ENCODE results near the gene ZNF841. TPM values are rescaled to one million over a fixed set of nuclear protein-coding genes. Genes with fewer than 3 reads are reported as not detected.

Gene ZNF841
- total RNA-seq, result 10 to 100 TPM; 18.7 to 26.8 (median 20.4) TPM

DNA sequence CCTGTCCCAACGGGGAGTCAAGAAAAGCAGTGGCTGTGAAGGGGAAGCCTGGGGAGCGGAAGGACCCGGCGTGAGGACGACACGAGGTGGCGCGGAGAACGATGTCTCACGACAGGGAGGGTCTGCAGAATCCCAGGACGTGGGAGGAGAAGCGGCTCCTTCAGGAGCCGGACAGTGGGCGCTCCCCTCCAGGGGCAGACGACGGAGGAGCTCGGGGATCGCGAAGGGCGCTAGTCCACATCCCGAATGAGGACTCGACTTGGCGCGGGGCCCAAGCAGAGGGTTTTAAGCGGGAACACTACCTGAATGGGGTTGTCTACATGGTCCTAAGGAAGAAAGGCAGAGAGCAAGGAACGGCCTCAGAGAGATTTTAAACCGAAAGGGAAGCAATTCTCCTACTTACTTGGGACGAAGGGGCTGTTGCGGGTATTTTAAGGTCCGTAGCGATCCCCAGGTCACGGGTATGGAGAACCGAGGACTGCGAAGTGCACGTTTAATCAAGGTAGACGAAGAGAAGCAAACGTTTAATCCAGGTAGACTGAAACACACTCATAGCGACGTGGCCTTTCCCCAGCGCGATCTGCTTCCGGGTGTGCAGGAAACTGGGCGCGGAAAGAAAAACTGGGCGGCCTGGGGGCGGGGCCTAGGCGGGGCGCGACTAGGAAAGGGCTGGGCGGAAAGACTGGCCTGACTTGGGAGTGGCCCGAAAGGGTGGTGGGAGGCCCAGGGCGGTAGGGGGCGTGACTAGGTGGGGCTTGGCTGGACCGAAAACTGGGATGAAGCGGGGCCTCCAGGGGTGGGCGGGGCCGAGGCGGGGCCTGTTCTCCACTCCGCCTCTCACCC, at the start of gene ZNF841:
Gene ZNF841 (minus strand): TSS at position 594 of the 843 bp plus-strand sequence. CDS start 10,964 bp downstream, outside the sequence.
- TF ChIP-seq, protein P1, sequence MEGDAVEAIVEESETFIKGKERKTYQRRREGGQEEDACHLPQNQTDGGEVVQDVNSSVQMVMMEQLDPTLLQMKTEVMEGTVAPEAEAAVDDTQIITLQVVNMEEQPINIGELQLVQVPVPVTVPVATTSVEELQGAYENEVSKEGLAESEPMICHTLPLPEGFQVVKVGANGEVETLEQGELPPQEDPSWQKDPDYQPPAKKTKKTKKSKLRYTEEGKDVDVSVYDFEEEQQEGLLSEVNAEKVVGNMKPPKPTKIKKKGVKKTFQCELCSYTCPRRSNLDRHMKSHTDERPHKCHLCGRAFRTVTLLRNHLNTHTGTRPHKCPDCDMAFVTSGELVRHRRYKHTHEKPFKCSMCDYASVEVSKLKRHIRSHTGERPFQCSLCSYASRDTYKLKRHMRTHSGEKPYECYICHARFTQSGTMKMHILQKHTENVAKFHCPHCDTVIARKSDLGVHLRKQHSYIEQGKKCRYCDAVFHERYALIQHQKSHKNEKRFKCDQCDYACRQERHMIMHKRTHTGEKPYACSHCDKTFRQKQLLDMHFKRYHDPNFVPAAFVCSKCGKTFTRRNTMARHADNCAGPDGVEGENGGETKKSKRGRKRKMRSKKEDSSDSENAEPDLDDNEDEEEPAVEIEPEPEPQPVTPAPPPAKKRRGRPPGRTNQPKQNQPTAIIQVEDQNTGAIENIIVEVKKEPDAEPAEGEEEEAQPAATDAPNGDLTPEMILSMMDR (IDR thresholded peaks at IDR 0.05; ENCODE audit: low read depth), result no peak

DNA sequence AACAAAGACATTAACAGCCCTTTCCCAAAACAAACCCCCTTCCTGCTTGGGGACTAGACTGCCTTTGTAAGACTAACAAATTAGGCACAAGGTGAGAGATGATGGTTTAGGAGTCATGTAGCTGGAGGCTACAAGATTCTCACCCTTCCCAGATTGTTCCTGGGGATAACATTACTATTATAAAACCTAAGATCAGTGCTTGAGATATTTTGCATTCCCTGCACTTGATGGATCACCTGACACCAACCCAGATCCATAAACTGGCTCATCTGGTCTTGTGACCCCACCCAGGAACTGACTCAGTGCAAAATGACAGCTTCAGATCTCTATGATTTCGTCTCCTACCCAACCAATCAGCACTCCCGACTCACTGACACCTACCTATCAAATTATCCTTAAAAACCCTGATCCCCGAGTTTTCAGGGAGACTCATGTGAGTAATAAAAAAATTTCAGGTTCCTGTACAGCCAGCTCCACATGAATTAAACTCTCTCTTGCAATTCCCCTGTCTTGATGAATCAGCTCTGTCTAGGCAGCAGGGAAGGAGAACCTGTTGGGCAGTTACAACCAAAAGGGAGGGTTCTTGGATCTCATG, 46.5 kb upstream of the ZNF841 start:
- TF ChIP-seq, protein P1 (IDR thresholded peaks at IDR 0.05; ENCODE audit: low read depth), result no peak

DNA sequence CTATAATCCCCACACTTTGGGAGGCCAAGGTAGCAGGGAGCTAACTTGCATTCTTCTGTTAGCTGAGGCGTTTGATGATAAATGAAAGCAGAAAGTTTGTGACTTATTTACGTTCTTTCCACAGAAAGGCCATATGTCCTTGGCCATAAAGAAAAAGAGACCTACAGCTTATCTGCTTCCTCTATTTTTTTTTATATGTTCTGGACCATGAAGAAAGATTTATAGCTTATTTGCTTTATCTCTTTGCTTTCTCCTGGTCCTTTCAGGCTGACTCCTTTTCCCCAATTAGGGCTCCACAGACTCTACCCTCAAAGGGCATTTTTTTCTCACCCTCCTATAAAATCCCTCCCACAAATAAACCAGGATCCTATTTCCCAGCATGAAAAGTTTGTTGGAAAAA, 45.6 kb upstream of the ZNF841 start:
- TF ChIP-seq, protein P1 (IDR thresholded peaks at IDR 0.05; ENCODE audit: low read depth), result no peak

DNA sequence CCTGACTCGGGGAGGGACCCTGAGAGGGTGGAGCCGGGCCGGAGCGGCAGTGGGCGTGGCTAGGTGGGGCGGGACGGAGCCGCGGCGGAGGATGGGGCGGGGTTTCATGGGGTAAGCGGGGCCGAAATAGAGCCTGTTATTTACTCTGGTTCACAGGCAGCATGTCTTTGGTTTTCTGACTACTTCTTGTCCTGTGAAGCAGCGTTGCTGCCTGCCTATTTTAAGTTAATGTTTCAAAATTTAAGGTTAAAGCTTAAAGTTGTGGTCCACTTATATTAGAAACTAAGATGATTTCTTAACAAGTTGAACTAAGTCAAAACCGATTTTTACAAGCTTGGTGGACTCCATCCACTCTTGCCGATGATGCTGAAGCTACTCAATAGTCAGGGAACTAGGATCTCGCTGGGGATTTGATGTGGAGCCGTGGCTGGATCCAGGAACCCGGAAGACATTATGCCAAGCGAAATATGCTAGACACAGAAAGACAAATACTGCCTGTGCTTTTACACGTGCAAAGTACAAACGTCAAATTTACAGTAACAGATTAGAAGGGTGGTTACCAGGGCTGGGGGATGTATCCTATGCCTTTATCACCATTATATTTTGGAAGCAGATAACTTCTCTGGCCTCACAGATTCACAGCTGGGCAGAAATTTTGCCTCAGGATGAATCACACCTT, 44.6 kb upstream of the ZNF841 start:
- TF ChIP-seq, protein P1 (IDR thresholded peaks at IDR 0.05; ENCODE audit: low read depth), result no peak

DNA sequence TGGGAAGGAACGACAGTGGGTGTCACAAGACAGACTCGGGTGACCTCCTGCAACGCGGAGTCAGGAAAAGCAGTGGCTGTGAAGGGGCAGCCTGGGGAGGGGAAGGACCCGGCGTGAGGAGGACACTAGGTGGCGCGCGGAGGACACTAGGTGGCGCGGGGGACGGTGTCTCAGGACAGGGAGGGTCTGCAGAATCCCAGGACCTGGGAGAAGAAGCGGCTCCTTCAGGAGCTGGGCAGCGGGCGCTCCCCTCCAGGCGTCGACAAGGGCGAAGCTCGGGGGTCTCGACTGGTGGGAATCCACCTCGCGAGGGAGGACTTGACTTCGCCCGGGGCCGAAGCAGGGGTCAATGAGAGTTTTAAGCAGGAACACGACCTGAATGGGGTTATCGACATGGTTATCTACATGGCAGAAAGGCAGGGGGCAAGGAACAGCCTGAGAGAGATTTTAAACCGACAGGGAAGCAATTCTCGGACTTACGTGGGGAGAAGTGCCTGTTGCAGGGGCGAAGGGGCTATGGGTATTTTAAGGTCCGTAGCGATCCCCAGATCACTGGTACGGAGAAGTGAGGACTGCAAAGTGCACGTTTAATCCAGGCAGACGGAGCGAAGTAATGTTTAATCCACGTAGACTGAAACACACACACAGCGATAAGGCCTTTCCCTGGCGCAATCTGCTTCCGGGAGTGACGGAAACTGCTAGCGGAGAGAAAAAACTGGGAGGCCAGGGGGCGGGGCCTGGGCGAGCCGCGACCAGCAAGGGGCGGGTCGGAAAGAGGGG, 43.9 kb upstream of the ZNF841 start, which contains the start of gene ZNF616:
Gene ZNF616 (minus strand): TSS at position 687 of the 780 bp plus-strand sequence. CDS start 9,426 bp downstream, outside the sequence.
- TF ChIP-seq, protein P1 (IDR thresholded peaks at IDR 0.05; ENCODE audit: low read depth), result no peak

DNA sequence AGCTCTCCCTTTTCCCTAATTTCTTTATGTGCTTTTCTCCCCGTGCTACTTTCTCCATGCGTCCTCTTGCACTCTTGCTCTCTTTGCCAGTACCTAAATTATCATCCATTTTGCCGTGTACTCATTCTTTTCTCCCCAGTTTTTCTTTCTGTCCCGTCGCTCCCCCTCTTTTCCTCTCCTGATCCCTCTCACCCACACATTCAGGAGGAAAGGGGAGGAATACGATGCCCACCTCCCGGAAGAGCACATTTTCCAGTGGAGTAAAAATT, 43.4 kb upstream of the ZNF841 start:
- TF ChIP-seq, protein P1 (IDR thresholded peaks at IDR 0.05; ENCODE audit: low read depth), result no peak

Data from subcutaneous adipose tissue (tissue), 4 donors.